Ecto neural progenitor cell (in vitro differentiated cells): ENCODE results near the gene PTH1R.

Source experiments
- DNase-seq: peaks from one replicate; pipeline ENCODE4 v3.0.0-alpha.2; 2018; ENCODE audit warnings: low spot score

The PTH1R gene

GRCh38 chr3:46883054-46883829 lies 5.7 kb downstream of the PTH1R start:
- DNase-seq, result peak; percentile 67

- DNase-seq, result no peak
These were observed 6.3 kb downstream of the PTH1R start for GRCh38 chr3:46883830-46884185.

- no peak for DNase-seq
These were observed 6.9 kb downstream of the PTH1R start for GRCh38 chr3:46884427-46884826.

GRCh38 chr3:46884929-46885328 lies 7.4 kb downstream of the PTH1R start:
- DNase-seq, result no peak

GRCh38 chr3:46885612-46886011 lies 8.1 kb downstream of the PTH1R start:
- no peak for DNase-seq

GRCh38 chr3:46887980-46888494 lies 10.5 kb downstream of the PTH1R start:
- no peak for DNase-seq

GRCh38 chr3:46888705-46889104 lies 11.2 kb downstream of the PTH1R start:
- DNase-seq, result no peak

- DNase-seq, result no peak
These were observed 12.0 kb downstream of the PTH1R start for GRCh38 chr3:46889381-46890110.

- DNase-seq, result no peak
These were observed 12.6 kb downstream of the PTH1R start for GRCh38 chr3:46890132-46890531.

GRCh38 chr3:46891132-46891531 lies 13.6 kb downstream of the PTH1R start:
- DNase-seq, result no peak

GRCh38 chr3:46892285-46893145 lies 15.0 kb downstream of the PTH1R start:
- DNase-seq, result peak; percentile 94

GRCh38 chr3:46893146-46893748 lies 15.7 kb downstream of the PTH1R start:
- DNase-seq, result no peak

GRCh38 chr3:46893763-46894162 lies 16.2 kb downstream of the PTH1R start:
- DNase-seq, result no peak

- DNase-seq, result no peak
These were observed 16.7 kb downstream of the PTH1R start for GRCh38 chr3:46894256-46894655.

- DNase-seq, result no peak
These were observed 17.7 kb downstream of the PTH1R start for GRCh38 chr3:46895204-46895660.

- DNase-seq, result no peak
These were observed 18.2 kb downstream of the PTH1R start for GRCh38 chr3:46895761-46896160.

GRCh38 chr3:46896386-46896785 lies 18.9 kb downstream of the PTH1R start:
- DNase-seq, result no peak

GRCh38 chr3:46897031-46897430 lies 19.5 kb downstream of the PTH1R start:
- DNase-seq, result no peak

- DNase-seq, result no peak
These were observed 20.4 kb downstream of the PTH1R start for GRCh38 chr3:46897829-46898320.

- no peak for DNase-seq
These were observed 21.0 kb downstream of the PTH1R start for GRCh38 chr3:46898321-46899150.
